ENCODE measurements around the gene PREB.
"Not testable (repeated sequence)": the region's sequence is repeated elsewhere in the genome, so short reads cannot be mapped to it uniquely, and the experiment has no call there.

Gene PREB

DNA sequence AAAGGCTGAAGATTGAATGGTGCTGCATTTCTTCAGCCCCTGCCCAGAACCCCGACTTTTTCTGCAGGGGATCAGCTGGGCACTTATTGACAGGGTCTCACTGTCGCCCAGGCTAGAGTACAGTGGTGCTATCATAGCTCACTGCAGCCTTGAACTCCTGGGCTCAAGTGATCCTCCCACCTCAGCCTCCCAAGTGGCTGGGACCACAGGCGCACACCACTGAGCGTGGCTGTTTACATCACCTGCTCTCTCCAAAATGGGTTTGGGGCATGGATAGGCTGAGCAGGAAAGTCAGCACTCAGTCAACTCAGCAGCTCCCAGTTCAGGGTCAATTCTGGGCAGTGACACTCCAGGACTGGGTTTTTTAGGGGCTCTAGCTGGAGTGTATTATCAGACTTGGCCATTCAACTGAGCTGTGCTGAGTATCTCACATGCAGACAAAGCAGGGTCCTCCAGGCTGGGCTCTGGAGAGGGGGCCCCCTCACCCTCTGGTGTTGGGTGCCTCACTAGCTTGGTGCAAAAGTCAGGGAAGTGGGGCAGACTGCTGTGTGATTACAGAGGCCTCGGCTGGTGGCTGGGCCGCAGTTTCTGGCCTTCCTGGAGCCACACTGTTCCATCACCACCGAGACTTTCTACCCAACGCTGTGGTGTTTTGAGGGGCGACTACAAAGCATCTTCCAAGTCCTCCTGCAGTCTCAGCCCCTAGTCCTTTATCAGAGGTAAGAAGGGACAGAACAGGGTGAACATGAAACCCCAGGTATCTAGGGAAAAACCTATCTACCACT is 6.4 kb downstream of the PREB start:
- no peak for DNase-seq (ENCODE audit: low read depth in 2 of 2)

GRCh38 chr2:27126252-27126710 is 8.2 kb downstream of the PREB start:
- no peak for DNase-seq (ENCODE audit: low read depth in 2 of 2)

DNA sequence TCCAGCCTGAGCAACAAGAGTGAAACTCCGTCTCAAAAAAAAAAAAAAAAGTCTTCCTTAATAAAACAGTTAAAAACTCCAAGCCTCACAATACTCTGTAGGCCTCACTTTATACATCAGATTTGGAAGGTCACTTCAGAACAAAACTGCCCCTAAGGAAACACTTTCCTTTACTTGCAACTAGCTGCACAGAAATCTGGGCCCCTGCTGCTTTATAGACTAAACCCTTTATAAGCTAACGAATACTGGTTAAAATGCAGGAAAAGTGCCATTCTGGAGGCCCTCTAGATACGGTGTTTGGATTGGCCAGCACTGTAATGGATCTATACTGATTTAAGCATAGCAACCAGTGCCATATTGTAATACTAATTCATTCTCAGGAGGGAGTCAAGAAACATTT is 9.3 kb downstream of the PREB start:
- DNase-seq (ENCODE audit: low read depth in 2 of 2), result no peak

DNA sequence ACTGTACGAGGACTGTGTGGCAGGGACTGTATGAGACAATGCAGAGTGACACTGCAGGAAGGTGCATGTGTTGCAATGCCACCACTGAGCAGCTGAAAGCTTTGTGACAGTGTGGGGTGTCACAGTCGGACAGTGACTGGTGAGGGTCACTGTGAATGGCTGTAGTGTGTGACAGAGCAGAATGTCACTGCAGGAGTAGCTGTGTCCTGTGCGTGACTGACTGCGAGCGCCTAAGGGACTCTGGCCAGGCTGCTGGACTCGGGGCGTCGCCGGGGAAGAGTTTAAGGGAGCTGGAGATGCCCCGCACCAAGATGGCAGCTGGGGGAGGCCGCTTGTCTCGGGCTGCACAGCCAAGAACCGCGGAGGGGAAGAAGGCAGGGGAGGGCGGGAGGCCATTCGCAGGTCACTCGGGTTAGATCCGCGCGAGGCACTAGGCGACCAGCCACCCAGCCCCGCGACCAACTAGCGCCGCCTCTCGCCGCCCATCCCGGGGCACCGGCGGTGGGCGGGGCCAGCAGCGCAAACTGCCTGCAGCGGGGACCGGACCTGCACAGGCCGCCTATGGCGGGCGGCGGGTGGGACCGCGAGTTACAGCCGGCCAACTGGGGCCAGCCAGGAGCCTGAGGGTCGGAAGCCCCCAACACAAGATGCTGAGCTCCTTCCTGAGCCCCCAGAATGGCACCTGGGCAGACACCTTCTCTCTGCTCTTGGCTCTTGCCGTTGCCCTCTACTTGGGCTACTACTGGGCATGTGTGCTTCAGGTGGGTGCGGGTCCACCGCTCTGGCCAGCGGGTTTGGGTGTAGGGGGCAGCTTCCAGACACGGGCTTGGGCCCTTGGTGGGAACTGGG is 10.9 kb downstream of the PREB start, which contains the start of gene ABHD1:
TSS of gene ABHD1 (plus strand) at position 514 of the 849 bp plus-strand sequence. CDS start at position 648, 134 bp downstream.
- DNase-seq (ENCODE audit: low read depth in 2 of 2), result peak; percentile 35 to 38

DNA sequence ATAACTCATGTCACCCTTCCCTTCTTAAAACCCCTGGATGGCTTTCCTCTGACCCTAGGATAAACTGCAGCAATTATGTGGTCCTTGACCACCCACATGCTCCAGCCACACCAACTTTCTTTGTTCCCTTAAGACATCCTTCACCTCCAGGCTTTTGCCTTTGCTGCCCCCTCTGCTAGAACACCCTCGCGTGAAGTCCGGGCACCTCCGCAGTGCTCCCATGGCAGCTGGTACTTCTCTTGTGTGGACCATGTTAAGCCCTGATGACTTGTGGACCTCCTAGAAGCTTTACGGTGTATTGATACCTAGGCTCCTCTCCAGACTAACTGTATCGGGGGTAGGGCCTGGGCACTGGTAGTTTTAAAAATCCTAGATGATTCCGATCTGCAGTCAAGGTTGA is 11.6 kb downstream of the PREB start:
- no peak for DNase-seq (ENCODE audit: low read depth in 2 of 2)

DNA sequence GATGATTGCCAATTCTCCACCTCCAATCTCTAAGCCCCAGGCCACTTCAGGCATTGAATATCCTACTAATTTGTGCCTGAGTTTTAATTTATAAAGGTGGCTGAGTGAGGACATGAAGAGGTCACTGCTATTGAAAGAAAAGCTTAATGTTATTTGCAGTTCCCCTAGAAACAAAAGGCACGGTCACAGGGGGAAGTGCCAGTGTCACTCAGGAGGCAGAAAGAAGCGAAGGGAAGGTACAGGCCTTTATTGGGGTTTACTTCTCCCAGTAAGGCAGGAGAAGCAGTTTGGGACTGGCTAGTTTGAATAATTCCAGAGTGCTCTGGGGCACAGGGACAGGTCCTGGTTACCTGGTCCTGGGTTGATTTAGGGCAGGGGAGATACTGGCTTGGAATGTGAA is 12.5 kb downstream of the PREB start:
- no peak for DNase-seq (ENCODE audit: low read depth in 2 of 2)

- not testable (repeated sequence) for DNase-seq (ENCODE audit: low read depth in 2 of 2)
These were observed 15.1 kb downstream of the PREB start for GRCh38 chr2:27119330-27119670.

DNA sequence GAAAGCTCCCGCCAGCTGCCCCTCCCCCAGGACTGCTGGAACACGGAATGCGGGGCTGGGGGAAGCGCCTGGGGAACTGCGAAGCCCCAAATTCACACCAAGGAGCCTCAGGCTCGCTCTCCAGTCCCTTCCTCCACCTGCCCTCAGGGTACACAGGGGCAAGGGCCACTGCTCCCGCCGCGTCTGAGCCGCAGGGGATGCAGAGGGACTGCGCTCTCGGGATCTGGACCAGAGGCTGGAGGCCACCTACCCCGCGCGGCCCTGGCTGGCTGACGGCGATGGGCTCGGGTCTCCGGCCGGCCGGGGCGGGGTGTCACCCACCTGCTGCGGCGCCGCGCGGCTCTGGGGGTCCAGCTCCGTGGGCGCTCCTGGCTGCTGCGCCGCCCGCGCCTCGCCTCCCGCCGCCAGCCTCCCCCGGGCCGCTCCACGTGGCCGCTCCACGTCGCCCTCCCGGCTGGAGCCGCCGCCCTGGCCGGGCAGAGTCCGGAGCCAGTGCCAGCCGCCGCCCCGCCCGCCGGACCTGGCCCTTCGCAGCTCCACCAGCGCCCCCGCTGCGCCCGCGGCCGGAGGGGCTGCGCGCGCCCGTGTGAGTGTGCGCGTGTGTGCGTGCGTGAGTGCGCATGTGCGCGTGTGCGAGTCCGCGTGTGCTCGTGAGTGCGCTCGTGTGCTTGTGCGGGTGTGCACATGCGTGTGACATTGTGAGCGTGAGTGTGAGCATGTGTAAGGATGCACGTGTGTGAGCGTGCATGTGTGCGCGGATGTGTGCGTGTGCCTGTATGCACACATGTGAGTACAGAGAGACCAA is 15.7 kb downstream of the PREB start, which contains the start of gene CGREF1:
TSS of gene CGREF1 (minus strand) at position 604 of the 805 bp plus-strand sequence. CDS start 14,762 bp downstream, outside the sequence.
- DNase-seq (ENCODE audit: low read depth in 2 of 2), result no peak

DNA sequence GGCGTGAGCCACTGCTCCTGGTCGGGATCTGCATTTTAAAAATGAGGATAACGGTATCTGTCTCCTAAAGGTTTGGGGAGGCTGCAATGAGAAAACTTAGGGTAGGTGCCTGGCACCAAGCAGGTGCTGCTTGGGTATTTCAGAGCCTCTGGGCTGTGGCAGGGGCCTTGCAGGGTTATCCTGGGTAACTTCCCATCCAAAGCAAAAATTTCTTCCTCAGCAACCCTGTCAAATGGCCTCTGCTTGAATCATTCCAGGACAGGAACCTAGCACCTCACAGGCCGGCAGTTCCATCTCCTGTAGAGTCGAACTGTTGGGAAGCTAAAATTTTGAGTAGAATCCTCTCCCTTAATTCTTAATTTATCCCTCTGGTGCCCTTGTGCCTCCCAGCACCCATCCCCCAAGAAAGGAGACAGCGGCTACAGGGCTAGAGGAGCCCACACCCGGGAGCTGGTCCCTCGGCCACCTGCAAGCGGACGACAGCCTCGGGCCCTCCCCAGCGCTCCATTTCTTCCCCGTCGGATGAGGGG is 16.4 kb downstream of the PREB start:
- DNase-seq (ENCODE audit: low read depth in 2 of 2), result no peak

DNA sequence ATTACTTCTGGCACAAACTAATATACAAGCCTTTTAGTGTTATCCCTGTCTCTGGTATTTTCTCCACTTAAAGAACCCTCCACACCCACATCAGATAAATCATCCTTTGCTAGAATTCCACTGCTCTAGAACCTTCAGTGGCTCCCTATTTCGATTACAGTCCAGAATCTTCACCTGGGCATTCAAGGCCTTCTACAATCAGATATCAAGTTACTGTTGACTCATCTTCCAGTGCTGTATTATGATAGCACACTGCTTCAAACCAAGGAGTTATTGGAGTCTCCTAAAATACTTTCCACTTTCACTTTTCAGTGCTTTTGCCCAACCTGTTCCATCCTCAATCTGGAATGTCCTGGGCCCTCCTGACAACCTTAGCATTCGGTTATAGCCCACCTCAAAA is 18.9 kb downstream of the PREB start:
- DNase-seq (ENCODE audit: low read depth in 2 of 2), result no peak

DNA sequence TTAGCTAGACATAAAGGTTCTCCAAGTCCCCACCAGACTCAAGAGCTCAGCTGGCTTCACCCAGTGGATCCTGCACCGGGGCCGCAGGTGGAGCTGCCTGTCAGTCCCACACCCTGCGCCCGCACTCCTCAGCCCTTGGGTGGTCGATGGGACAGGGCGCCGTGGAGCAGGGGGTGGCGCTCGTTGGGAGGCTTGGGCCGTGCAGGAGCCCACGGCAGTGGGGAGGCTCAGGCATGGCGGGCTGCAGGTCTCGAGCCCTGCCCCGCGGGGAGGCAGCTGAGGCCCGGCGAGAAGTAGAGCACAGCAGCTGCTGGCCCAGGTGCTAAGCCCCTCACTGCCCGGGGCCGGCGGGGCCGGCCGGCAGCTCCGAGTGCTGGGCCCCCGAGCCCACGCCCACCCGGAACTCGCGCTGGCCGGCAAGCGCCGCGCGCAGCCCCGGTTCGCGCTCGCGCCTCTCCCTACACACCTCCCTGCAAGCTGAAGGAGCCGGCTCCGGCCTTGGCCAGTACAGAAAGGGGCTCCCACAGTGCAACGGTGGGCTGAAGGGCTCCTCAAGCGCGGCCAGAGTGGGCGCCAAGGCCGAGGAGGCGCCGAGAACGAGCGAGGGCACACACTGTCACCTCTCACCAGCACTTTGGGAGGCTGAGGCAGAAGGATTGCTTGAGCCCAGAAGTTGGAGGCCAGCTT is 22.9 kb downstream of the PREB start:
- DNase-seq (ENCODE audit: low read depth in 2 of 2), result not testable (repeated sequence)

DNA sequence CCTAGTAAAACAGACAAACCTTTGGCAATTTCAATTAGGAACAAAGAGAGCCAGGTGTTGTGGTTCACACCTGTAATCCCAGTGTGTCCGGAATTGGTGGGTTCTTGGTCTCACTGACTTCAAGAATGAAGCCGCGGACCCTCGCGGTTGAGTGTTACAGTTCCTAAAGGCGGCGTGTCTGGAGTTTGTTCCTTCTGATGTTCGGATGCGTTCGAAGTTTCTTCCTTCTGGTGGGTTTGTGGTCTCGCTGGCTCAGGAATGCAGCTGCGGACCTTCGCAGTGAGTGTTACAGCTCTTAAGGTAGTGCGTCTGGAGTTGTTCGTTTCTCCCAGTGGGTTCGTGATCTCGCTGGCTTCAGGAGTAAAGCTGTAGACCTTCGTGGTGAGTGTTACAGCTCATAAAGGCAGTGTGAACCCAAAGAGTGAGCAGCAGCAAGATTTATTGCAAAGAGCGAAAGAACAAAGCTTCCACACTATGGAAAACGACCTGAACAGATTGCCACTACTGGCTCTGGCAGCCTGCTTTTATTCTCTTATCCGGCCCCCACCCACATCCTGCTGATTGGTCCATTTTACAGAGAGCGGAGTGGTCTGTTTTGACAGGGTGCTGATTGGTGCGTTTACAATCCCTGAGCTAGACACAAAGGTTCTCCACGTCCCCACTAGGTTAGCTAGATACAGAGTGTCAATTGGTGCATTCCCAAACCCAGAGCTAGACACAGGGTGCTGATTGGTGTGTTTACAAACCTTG is 23.7 kb downstream of the PREB start:
- not testable (repeated sequence) for DNase-seq (ENCODE audit: low read depth in 2 of 2)

- DNase-seq (ENCODE audit: low read depth in 2 of 2), result no peak
These were observed 25.4 kb downstream of the PREB start for GRCh38 chr2:27109083-27109482.

DNA sequence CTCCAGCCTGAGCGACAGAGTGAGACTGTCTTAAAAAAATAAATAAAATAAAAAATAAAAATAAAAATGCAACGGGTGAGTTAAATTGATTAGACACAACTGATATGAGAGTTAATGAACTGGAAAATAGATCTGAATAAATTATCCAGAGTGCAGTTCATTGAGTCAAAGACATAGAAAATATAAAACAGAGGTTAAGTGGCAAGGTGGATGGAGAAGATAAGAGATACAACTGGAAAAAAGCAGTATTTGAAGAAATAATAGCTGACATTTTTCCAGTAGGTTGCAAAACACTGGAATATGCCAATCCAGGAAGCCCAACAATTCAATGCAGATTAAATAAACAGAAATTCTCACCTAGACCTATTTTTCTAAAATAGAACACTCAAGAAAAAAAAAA is 26.2 kb downstream of the PREB start:
- no peak for DNase-seq (ENCODE audit: low read depth in 2 of 2)

DNA sequence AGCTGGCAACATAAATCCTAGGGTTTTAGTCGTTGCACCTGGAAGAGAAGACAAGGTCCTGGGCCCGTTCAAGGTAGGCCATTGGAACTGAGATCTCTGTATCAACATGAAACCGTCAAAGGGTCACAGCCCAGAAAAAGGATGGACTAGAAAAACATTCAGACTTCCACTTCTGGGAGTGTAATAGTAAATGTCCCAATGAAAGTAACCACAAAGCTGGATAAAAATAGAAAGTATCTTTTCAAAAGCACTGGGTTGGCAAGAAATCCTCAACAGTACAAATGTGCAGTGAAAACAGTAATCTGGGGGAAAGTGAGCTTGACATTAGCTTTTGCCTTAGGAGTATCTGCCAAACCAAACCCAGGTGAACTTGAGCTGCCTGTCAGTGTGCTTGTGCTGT is 28.5 kb downstream of the PREB start:
- DNase-seq (ENCODE audit: low read depth in 2 of 2), result no peak

GRCh38 chr2:27102329-27102728 is 32.1 kb downstream of the PREB start:
- no peak for DNase-seq (ENCODE audit: low read depth in 2 of 2)

- no peak for DNase-seq (ENCODE audit: low read depth in 2 of 2)
These were observed 34.4 kb downstream of the PREB start for GRCh38 chr2:27100036-27100435.

GRCh38 chr2:27099334-27099955 is 35.0 kb downstream of the PREB start:
- DNase-seq (ENCODE audit: low read depth in 2 of 2), result no peak

DNA sequence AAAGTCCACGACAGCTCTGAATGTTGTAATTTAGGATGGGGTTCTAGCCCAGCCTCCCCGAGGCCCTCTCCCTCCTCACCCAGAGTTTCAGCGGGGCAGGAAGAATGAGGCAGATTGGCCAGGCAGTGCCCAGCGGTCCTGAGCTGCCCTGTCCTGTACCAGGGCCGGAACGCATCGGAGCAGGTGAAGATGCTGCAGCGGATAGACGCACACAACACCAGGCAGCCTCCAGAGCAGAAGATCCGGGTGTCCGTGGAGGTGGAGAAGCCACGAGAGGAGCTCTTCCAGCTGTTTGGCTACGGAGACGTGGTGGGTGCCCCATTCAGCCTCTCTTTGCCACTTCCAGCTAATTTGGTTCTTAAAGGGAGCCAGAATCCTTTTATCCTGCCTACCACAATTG is 37.1 kb downstream of the PREB start:
- DNase-seq (ENCODE audit: low read depth in 2 of 2), result no peak

DNA sequence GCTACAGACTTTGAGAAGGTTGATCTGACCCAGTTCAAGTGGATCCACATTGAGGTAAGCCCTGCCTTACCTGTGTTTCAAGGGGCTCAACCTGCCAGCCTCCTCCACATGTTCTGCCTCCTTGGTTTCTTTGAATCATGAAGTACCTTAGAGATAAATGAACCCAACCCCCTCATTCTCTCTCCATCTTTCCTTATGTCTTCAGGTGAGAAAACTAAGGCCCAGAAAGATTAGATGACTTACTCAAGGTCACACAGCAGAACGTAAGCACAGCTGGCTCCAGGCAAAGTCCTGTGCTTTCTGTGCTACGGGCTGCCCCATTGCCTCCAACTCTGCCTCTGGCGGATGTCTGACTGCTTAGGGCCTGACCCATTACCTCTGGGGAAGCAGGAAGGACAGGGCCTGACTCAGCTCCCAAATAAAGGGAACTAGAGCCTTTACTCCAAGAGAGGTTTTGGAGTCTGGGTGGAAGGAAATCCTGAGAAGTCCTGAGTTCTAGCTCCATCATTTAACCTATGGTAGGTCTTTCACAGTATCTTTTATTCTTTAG is 37.6 kb downstream of the PREB start:
- no peak for DNase-seq (ENCODE audit: low read depth in 2 of 2)

All from stimulated activated CD8-positive, alpha-beta memory T cell treated with anti-CD3 and anti-CD28 coated beads, Interleukin-2, amount 100 ng/mL, for 48 hours (primary cell).